Osteoblast (primary cell): ENCODE data around the gene SDS. TPM values are rescaled to one million over a fixed set of nuclear protein-coding genes. Genes with fewer than 3 reads are reported as not detected.

Experiments
- DNase-seq: peaks from one replicate; pipeline ENCODE4 v3.0.0; 2011; ENCODE audit warnings: low spot score, mixed read lengths; ENCODE audit not compliant: insufficient read length; ENCODE audit errors: missing footprints
- H2AFZ ChIP-seq: 2 replicates; pipeline ENCODE4 v1.6.0; 2011; ENCODE audit warnings: mild to moderate bottlenecking, low read length
- H3K27ac ChIP-seq: 2 replicates; pipeline ENCODE4 v1.5.1; 2011; ENCODE audit warnings: mild to moderate bottlenecking, low read depth, low read length, moderate library complexity
- H3K27me3 ChIP-seq: 2 replicates; pipeline ENCODE4 v1.6.0; 2012; ENCODE audit warnings: mild to moderate bottlenecking, control low read depth, inconsistent platforms, low read length, moderate library complexity; ENCODE audit not compliant: insufficient read depth
- H3K36me3 ChIP-seq: 2 replicates; pipeline ENCODE4 v1.5.1; 2011; ENCODE audit warnings: mild to moderate bottlenecking, low read length, control low read depth, moderate library complexity; ENCODE audit not compliant: insufficient read depth
- H3K4me1 ChIP-seq: 2 replicates; pipeline ENCODE4 v1.5.1; 2011; ENCODE audit warnings: mild to moderate bottlenecking, low read length, control low read depth, moderate library complexity; ENCODE audit not compliant: insufficient read depth
- H3K4me2 ChIP-seq: 2 replicates; pipeline ENCODE4 v1.6.0; 2011; ENCODE audit warnings: mild to moderate bottlenecking, low read length; ENCODE audit not compliant: insufficient read depth
- H3K4me3 ChIP-seq: fragments of 200-600 bp; sonication (generic); 3 replicates; pipeline ENCODE4 v1.5.1; 2012; ENCODE audit warnings: mild to moderate bottlenecking, low read length, inconsistent platforms; ENCODE audit not compliant: insufficient read depth
- H3K79me2 ChIP-seq: 2 replicates; pipeline ENCODE4 v1.6.0; 2012; ENCODE audit warnings: mild to moderate bottlenecking, low read length, control low read depth, inconsistent platforms; ENCODE audit not compliant: insufficient read depth
- H3K9me3 ChIP-seq: 2 replicates; pipeline ENCODE4 v1.5.1; 2011; ENCODE audit warnings: low read depth, low read length, control low read depth
- H4K20me1 ChIP-seq: 2 replicates; pipeline ENCODE4 v1.6.0; 2012; ENCODE audit warnings: mild to moderate bottlenecking, low read length, control low read depth; ENCODE audit not compliant: insufficient read depth
- total RNA-seq: library from RNA; depleted of rRNA; stranded (reverse); fragments of >200 nt; gene quantifications from 2 replicates; pipeline ENCODE4 v1.2.3, GENCODE V29; 2012
- TF ChIP-seq, protein P1 (sequence below): IDR thresholded peaks from 2 replicates; pipeline ENCODE4 v1.5.1; 2011; ENCODE audit warnings: mild to moderate bottlenecking, low read depth, low read length, moderate library complexity; ENCODE audit errors: extremely low read depth

Gene SDS
- total RNA-seq, 1 donor, result under 0.01 TPM

DNA sequence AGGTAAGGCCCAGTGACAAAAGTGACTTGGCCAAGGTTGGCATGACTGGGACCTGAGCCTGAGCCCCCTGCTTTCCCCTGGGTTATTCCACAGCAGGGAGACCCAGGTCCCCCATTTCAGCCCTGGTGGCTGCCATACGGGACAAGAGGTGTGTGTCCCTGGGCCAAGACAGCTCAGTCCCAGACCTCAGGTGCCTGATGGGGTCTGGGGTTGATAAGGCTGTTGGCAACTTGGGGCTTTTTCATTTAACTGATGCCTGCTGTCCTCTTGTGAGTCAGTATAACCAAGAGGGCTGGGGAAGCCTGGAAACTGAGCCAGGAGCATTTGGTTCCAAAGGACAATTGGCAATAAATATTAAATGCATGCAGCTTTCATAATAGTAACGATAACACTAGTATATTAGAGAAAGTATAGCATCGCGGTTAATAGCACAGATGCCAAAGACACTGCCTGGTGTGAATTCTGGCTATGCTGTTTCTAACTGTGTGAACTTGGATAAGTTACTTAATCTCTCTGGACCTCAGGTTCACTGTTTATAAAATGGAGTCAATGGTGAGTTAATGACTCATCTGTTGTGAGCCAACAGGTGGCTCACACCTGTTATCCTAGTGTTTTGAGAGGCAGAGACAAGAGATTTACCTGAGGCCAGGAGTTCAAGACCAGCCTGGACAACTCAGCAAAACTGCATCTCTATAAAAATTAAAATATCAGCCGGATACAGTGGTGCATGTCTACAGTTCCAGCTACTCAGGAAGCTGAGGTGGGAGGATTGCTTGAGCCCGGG, 19.4 kb upstream of the SDS start:
- TF ChIP-seq, protein P1, sequence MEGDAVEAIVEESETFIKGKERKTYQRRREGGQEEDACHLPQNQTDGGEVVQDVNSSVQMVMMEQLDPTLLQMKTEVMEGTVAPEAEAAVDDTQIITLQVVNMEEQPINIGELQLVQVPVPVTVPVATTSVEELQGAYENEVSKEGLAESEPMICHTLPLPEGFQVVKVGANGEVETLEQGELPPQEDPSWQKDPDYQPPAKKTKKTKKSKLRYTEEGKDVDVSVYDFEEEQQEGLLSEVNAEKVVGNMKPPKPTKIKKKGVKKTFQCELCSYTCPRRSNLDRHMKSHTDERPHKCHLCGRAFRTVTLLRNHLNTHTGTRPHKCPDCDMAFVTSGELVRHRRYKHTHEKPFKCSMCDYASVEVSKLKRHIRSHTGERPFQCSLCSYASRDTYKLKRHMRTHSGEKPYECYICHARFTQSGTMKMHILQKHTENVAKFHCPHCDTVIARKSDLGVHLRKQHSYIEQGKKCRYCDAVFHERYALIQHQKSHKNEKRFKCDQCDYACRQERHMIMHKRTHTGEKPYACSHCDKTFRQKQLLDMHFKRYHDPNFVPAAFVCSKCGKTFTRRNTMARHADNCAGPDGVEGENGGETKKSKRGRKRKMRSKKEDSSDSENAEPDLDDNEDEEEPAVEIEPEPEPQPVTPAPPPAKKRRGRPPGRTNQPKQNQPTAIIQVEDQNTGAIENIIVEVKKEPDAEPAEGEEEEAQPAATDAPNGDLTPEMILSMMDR, result no peak
- Histone ChIP-seq H3K4me3 (peak overlapping the region; percentile 84), H2AFZ (no peak overlapping the region), H3K27me3 (no peaks in the 10 kb centered on the region), H3K27ac (peak overlapping the region; percentile 81), H3K36me3 (no peaks in the 10 kb centered on the region), H4K20me1 (peaks cover 8% of the 10 kb centered on the region), H3K4me2 (peak overlapping the region; percentile 94), H3K79me2 (peaks cover 11% of the 10 kb centered on the region), H3K4me1 (peaks cover 5% of the 10 kb centered on the region), H3K9me3 (no peaks in the 10 kb centered on the region)
- no peak for DNase-seq

DNA sequence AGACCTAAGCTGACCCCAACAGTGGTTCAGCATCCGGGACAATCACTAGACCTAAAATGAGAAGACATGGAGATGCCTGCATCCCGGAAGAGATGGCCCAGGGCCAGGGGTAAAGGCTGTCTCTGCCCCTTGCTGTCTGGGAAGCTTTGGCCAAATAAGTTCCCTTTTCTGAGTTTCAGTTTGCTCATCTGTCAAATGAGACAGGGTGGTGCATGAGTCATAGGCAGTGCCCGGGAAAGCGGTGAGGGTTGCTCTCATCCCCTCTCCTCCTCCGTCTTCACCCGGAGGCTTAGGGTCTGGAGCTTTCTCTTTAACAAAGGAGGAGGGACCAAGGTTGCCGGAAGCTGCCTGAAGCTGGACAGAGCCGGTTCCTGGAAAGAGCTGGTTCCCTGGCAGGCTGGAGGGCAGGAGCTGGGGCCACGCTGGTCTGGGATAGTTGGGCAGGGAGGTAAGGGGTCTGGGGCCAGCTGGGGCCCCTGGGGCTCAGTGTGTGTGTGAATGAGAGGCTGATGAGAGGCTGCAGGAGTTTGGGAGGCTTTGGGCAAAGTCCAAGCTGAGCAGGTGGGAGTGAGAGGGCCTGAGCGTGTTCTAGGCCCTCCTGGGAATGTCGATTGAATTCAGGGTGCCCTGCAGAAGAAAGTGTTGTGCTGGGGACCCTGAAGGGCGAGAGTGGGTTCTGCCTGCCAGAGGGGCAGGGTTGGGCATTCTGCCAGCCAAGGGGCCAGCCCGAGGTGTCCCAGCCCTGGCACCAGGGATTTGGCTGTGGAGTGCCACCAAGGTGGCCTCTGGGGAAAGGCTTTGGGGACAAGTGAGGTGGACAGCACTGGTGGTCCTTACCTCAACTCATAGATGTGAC, 18.6 kb upstream of the SDS start, which contains the start of gene SDSL:
Gene SDSL (plus strand): TSS at position 351 of the 856 bp plus-strand sequence. CDS start 5,603 bp downstream, outside the sequence.
- Histone ChIP-seq H3K4me3 (peak within 1 kb of the TSS; percentile 84), H3K4me2 (peak within 1 kb of the TSS; percentile 94), H3K27ac (peak within 1 kb of the TSS; percentile 81), H3K36me3 (no peaks in the 10 kb centered on the region), H3K9me3 (no peaks in the 10 kb centered on the region), H3K4me1 (peaks cover 5% of the 10 kb centered on the region), H4K20me1 (peaks cover 4% of the 10 kb centered on the region), H3K27me3 (no peaks in the 10 kb centered on the region), H3K79me2 (peaks cover 11% of the 10 kb centered on the region), H2AFZ (peak within 1 kb of the TSS; percentile 93)
- DNase-seq, result peak; percentile 94
- TF ChIP-seq, protein P1, result no peak

DNA sequence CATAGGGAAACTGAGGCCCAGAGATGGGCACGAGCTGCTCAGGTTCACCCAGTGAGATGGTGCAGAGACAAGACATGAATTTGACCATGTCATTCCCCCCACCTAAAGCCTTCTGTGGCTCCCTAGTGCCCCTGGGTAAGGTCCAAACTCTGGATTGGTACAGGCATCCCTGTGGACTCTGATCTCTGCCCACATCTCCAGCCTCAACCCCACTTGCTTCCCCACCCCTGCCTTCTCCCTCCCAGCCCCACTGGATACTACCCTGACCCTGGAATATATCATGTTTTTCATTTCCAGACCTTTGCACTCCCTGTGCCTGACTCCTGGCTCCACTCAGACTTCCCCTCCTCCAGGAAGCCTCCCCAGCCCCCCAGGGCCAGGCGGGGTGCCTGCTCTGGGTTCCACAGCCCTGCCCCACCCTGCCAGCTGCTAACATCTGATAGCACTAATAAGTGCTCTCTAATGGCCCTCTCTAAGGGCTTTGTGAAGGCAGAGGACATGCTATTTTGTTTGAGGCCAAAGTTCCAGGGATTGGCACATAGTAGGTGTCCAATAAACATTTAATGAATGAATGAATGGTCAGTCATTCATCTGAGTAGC, 17.4 kb upstream of the SDS start:
- no peak overlapping the region for H3K4me2 ChIP-seq
- TF ChIP-seq, protein P1, result no peak
- no peaks in the 10 kb centered on the region for H3K9me3 ChIP-seq
- H2AFZ ChIP-seq, result no peak overlapping the region
- no peak for DNase-seq
- H3K27me3 ChIP-seq, result no peaks in the 10 kb centered on the region
- H3K79me2 ChIP-seq, result peaks cover 11% of the 10 kb centered on the region
- H3K27ac ChIP-seq, result no peak overlapping the region
- H3K36me3 ChIP-seq, result no peaks in the 10 kb centered on the region
- no peak overlapping the region for H3K4me3 ChIP-seq
- H4K20me1 ChIP-seq, result peaks cover 4% of the 10 kb centered on the region
- peaks cover 5% of the 10 kb centered on the region for H3K4me1 ChIP-seq
